Endothelial cell of hepatic sinusoid (primary cell): ENCODE data around the gene ALOX15.
"Not testable (repeated sequence)": the region's sequence is repeated elsewhere in the genome, so short reads cannot be mapped to it uniquely, and the experiment has no call there.

Source experiments
- in situ Hi-C: cut with HindIII; loops from 2 replicates; pipeline ENCODE4 v1.10.0; 2017; ENCODE audit warnings: low sequenced_read_pairs

The ALOX15 gene

DNA sequence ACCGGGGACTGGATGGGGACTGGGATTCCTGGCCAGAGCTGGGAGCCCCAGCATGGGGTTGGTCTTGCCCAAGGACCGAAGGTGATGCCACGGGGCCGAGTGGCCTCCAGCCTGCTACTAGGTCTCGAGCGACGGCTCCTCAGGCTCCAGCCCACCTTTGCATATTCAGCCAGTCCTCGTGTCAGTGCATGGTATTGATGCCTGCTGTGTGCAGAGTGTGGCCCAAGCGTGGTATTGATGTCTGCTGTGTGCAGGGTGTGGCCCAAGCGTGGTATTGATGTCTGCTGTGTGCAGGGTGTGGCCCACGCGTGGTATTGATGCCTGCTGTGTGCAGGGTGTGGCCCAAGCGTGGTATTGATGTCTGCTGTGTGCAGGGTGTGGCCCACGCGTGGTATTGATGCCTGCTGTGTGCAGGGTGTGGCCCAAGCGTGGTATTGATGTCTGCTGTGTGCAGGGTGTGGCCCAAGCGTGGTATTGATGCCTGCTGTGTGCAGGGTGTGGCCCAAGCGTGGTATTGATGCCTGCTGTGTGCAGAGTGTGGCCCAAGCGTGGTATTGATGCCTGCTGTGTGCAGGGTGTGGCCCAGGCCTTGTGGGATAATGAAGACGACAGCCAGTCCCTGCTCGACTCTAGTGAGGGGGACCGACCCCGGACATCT is 45.7 kb downstream of the ALOX15 start:
- in situ Hi-C loops: not testable (repeated sequence)

- in situ Hi-C loops: no loop called here
Observed at GRCh38 chr17:4594931-4595684, 46.4 kb downstream of the ALOX15 start.

- in situ Hi-C loops: no loop called here
Observed at GRCh38 chr17:4594406-4594805, 47.1 kb downstream of the ALOX15 start.

- in situ Hi-C loops: no loop called here
Observed at GRCh38 chr17:4593021-4593421, 48.5 kb downstream of the ALOX15 start.

DNA sequence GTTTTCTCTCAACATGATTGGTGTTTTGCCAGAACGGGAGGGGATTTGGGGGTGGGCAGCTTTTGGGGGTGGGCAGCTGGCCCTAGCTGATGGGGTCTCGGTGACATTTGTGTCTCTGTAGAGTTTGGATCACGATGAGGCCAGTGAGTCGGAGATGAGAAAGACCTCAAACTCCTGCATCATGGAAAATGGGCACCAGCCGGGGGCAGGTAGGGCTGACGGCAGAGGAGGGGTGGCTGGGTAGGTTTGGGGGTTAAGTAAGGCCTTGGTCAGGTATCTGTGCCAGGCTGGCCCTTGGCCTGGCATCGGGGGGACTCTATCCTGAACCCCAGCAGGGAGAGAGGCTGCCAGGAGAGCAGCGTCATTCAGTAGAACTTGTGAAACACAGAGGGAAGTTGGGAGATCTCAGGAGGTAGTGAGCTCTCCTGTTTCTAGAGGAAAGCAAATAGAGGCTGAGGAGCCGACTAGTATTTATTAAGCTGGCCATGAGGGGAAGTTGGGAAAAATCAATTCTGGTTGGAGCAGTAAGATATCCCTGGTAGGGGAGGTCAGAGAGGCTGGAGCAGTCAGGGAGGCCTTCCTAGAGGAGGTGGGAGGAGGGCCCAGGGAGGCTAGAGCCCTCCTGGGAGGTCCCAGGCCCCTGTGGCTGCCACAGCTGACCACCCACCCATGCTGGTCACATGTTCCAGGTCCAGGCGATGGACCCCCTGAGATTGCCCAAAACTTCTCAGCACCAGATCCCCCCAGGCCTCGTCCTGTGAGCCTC is 49.1 kb downstream of the ALOX15 start:
- in situ Hi-C loops: no loop called here

- in situ Hi-C loops: no loop called here
Observed at GRCh38 chr17:4591529-4591928, 49.9 kb downstream of the ALOX15 start.

DNA sequence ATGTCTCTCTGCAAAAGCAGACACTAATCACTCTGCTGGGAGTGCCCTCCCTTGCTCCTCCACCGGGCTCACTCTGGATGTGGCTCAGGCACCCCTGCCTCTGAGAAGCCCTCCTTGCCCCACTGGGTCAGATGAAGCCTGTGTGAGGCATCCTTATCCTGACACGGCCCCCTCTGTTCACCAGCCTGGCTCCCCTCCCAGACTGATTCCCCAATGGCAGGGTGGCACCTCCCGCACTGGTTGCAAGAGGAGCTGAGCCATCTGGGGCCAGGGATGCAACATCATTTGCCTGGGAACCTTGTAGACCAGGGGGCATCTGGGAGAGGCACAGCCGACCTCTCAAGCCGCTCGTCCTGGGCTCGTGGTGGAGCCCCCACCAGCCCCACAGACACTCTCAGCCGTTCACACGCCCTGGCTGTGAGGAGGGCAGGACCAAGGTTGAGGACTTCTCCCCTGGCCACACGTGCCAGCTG is 50.5 kb downstream of the ALOX15 start:
- in situ Hi-C loops: no loop called here

- in situ Hi-C loops: not testable (repeated sequence)
Observed at GRCh38 chr17:4590042-4590441, 51.4 kb downstream of the ALOX15 start.

- in situ Hi-C loops: no loop called here
Observed at GRCh38 chr17:4588898-4589625, 52.4 kb downstream of the ALOX15 start.

DNA sequence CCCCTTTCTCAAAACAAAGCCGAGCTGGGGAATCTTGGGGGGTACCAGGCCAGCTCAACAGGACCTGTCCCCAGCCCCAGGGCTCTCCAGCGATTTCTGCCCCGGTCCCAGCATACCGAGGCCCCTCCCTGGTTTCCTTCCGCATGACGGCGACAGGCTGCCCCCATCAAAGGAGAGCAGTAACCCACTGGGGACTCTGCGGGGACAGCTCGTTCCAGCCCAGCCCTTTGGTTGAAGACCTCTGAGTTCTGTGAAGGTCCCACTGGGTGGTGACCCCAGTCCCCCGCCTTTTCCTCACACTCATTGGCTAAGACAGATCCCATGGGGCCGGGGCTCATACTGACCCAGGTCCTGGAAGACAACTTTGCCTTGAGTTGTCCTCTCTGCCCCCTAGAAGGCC is 53.1 kb downstream of the ALOX15 start:
- in situ Hi-C loops: no loop called here

- in situ Hi-C loops: no loop called here
Observed at GRCh38 chr17:4587803-4588202, 53.7 kb downstream of the ALOX15 start.

DNA sequence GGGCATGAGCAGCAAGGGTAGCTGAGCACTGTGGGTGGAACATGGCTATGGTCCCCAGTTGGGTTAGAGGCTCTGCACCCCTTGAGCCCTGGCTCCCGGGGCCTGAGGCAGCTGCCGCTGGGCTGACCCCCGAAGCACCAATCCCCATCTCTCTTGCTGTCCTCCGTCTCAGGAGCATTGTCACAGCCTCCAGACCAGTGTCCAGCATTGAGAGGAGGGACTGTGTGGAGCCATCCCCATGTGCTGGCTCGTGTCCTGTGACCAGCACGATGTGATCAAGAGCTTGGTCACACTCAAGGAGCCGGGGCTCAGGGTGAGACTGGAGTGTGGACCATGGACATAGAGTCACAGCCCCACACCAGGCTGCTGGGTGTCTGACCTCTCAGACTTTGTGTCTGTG is 54.3 kb downstream of the ALOX15 start:
- in situ Hi-C loops: no loop called here

DNA sequence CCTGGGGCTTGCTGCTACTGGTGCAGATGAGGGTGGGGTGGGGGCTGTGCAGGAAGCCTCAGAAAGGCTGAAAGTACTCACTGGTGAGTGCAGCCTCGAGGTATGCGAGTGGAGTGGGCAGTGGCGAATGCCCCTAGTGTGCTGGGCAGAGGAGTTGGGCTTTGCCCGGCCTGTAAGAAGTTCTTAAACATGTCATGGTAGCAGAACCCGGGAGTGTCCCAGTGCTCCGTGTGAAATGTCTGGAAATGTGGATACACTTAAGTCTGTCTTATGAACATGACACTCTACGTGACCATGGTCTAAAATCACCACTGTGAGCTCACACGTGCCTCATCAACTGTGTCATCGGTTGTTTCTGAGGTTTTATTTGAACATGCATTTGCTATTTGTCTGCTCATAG is 55.4 kb downstream of the ALOX15 start:
- in situ Hi-C loops: no loop called here

DNA sequence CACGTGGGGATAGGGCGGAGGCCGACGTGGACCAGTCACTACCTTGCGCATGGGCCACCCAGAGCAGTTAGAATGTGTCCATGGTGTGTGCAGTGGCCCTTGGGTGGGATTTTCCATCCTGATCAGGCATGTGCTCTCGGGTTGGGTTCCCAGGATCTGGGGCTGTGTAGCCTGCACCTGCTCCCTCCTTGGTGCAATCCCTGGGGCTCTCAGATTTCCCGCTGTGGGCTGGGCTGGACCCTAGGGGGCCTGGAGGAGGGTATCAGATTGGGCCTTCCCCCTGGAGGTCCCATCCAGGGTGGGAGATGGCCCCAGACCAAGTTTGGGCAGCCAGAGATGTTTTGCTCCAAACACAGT is 55.9 kb downstream of the ALOX15 start:
- in situ Hi-C loops: no loop called here

DNA sequence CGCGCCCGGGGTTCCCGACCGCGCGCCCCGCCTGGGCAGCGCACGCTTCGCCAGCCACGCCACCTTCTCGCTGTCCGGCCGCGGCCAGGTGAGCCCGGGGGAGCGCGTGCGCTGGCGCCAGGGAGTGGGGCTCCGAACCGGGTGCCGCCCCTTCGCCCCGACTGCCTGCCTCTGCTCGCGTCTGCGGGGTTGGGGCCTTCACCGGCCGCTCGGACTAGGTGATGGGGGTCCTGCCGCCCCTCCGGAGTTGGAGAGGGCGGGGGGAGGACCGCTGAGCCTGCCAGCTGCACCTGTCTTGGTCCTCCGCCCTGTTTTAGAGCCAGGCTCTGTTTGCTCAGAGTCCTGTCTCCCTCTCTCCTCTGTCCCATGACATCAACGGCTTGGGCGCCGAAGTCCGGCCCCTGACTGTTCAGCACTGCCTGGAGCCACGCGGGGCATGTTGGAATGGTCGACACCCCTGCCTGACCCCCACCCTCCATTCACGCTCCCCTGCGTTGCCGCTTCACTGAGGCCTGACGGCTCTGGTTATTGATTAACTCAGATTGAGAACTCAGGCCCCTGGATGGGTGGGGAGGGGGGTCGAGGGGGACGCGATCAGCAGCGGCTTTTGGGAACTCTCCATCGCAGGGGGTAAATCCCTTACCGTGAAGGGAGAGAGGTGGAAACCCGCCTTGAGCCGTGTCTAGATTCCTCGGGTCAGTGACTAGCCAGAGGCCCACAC is 56.4 kb downstream of the ALOX15 start:
- in situ Hi-C loops: no loop called here

GRCh38 chr17:4584101-4584916 is 57.2 kb downstream of the ALOX15 start, which contains the start of gene SMTNL2:
TSS of gene SMTNL2 (plus strand) at chr17:4584529. CDS start at chr17:4584606, 77 bp downstream.
- in situ Hi-C loops: no loop called here

GRCh38 chr17:4583782-4584100 is 57.7 kb downstream of the ALOX15 start:
- in situ Hi-C loops: no loop called here

DNA sequence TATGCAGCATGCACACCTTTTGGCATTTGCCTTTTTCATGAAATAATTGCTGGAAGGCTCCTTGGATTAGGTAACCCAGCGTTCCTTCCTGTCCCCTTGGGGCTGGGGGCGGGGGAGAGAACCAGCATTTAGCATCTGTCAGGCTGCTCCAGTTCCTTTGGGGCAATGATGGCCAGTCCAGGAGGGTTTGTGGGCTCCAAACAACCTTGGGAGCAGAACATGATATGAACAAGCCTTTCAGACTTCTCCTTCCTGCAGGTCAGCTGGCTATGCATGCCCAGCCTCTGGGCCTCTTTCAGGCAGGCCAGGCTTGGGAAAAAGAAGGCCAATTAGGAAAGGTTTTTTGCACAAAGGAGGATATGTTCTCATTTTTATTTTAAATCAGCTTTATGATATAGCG is 58.3 kb downstream of the ALOX15 start:
- in situ Hi-C loops: no loop called here

- in situ Hi-C loops: no loop called here
Observed at GRCh38 chr17:4582691-4583090, 58.8 kb downstream of the ALOX15 start.

GRCh38 chr17:4582101-4582501 is 59.4 kb downstream of the ALOX15 start:
- in situ Hi-C loops: no loop called here
